ENCODE results near the gene KCNK10.

Gene KCNK10

GRCh38 chr14:88225721-88226120 lies 97.3 kb downstream of the KCNK10 start:
- DNase-seq: no peak

GRCh38 chr14:88218119-88218915 lies 104.8 kb downstream of the KCNK10 start:
- DNase-seq: no peak

- DNase-seq: no peak
Observed at GRCh38 chr14:88212691-88213090, 110.4 kb downstream of the KCNK10 start.

- DNase-seq: no peak
Observed at GRCh38 chr14:88210426-88210825, 112.6 kb downstream of the KCNK10 start.

GRCh38 chr14:88209273-88209672 lies 113.8 kb downstream of the KCNK10 start:
- no peak for DNase-seq

- no peak for DNase-seq
Observed at GRCh38 chr14:88208858-88209257, 114.2 kb downstream of the KCNK10 start.

GRCh38 chr14:88204221-88204620 lies 118.8 kb downstream of the KCNK10 start:
- DNase-seq: no peak

GRCh38 chr14:88203291-88203690 lies 119.8 kb downstream of the KCNK10 start:
- no peak for DNase-seq

GRCh38 chr14:88202286-88202685 lies 120.8 kb downstream of the KCNK10 start:
- no peak for DNase-seq

GRCh38 chr14:88201851-88202250 lies 121.2 kb downstream of the KCNK10 start:
- no peak for DNase-seq

- no peak for DNase-seq
Observed at GRCh38 chr14:88199882-88200281, 123.2 kb downstream of the KCNK10 start.

- peak; percentile 47 for DNase-seq
Observed at GRCh38 chr14:88198446-88198845, 124.6 kb downstream of the KCNK10 start.

- DNase-seq: no peak
Observed at GRCh38 chr14:88196925-88197324, 126.1 kb downstream of the KCNK10 start.

GRCh38 chr14:88196116-88196890 lies 126.8 kb downstream of the KCNK10 start:
- no peak for DNase-seq

- DNase-seq: no peak
Observed at GRCh38 chr14:88195676-88196075, 127.4 kb downstream of the KCNK10 start.

- DNase-seq: no peak
Observed at GRCh38 chr14:88194531-88194930, 128.5 kb downstream of the KCNK10 start.

- no peak for DNase-seq
Observed at GRCh38 chr14:88191605-88192004, 131.5 kb downstream of the KCNK10 start.

GRCh38 chr14:88189417-88190191 lies 133.5 kb downstream of the KCNK10 start:
- peak; percentile 63 for DNase-seq

- no peak for DNase-seq
Observed at GRCh38 chr14:88188745-88189416, 134.2 kb downstream of the KCNK10 start.

GRCh38 chr14:88185843-88186242 lies 137.2 kb downstream of the KCNK10 start:
- DNase-seq: no peak

GRCh38 chr14:88184956-88185355 lies 138.1 kb downstream of the KCNK10 start:
- DNase-seq: no peak

- no peak for DNase-seq
Observed at GRCh38 chr14:88181072-88181471, 142.0 kb downstream of the KCNK10 start.

- DNase-seq: no peak
Observed at GRCh38 chr14:88179716-88180115, 143.4 kb downstream of the KCNK10 start.
